GM18502 (cell line): ENCODE measurements around the gene TBX19.
"Not testable (repeated sequence)": the region's sequence is repeated elsewhere in the genome, so short reads cannot be mapped to it uniquely, and the experiment has no call there.

Experiments
- ATAC-seq: cut with Tn5 transposase; IDR thresholded peaks from one replicate; pipeline ENCODE4 v1.9.1; 2021; ENCODE audit warnings: mild to moderate bottlenecking; ENCODE audit not compliant: unreplicated experiment, poor library complexity

TBX19 gene

GRCh38 chr1:168348146-168348709 lies 67.6 kb downstream of the TBX19 start:
- no peak for ATAC-seq

- ATAC-seq, result not testable (repeated sequence)
Observed at GRCh38 chr1:168354335-168355269, 73.9 kb downstream of the TBX19 start.

GRCh38 chr1:168360151-168361021 lies 79.7 kb downstream of the TBX19 start:
- ATAC-seq, result no peak

- no peak for ATAC-seq
Observed at GRCh38 chr1:168361252-168361651, 80.6 kb downstream of the TBX19 start.

- no peak for ATAC-seq
Observed at GRCh38 chr1:168362991-168363390, 82.3 kb downstream of the TBX19 start.
